Sciatic nerve (tissue), 2 donors: ENCODE results near the gene SUMO1. TPM values are rescaled to one million over a fixed set of nuclear protein-coding genes. Genes with fewer than 3 reads are reported as not detected.
A peak's percentile ranks its signal among the peaks of the same experiment; 100 is the strongest.

ENCODE experiments used
- ATAC-seq: fragments of 200-7000 bp; cut with Tn5 transposase; one replicate; pipeline ENCODE4 v1.9.1; 2020; ENCODE audit warnings: mild to moderate bottlenecking, moderate library complexity
- DNase-seq: peaks from one replicate; pipeline ENCODE4 v3.0.0-alpha.2; 2020; ENCODE audit warnings: low spot score
- intact Hi-C: fragments of 100-400 bp; cut with DNase I; formaldehyde crosslinking; loops from one replicate; pipeline ENCODE4 v1.14.2; 2022
- total RNA-seq: library from RNA; stranded (reverse); fragmentation: NEBNext Ultra II Directional; extraction: Animal tissue kit (Norgen Biotek cat#: 25700); gene quantifications from one replicate; pipeline ENCODE4 v1.2.1, GENCODE V29; 2021
- donor health status: DM: no; HTN: no; CAD: no.
- donor health status: DM: no; HTN: no; CAD: no.

The SUMO1 gene
- total RNA-seq, 1 donor from 2014 or later, result 68.9 TPM

GRCh38 chr2:202203348-202203747 lies 35.0 kb downstream of the SUMO1 start:
- ATAC-seq, result no peak
- intact Hi-C loops, result no loop called here

GRCh38 chr2:202201220-202202160 lies 36.9 kb downstream of the SUMO1 start:
- intact Hi-C loops, result no loop called here
- DNase-seq, result no peak
- no peak for ATAC-seq

More at GRCh38 chr2:202203348-202203747, 35.0 kb downstream of the SUMO1 start:
- DNase-seq, result no peak

- intact Hi-C loops, result no loop called here
- no peak for DNase-seq
- ATAC-seq, result no peak
Observed at GRCh38 chr2:202196727-202197126, 41.7 kb downstream of the SUMO1 start.

- intact Hi-C loops, result no loop called here
- no peak for ATAC-seq
- DNase-seq, result no peak
Observed at GRCh38 chr2:202194418-202194817, 44.0 kb downstream of the SUMO1 start.

GRCh38 chr2:202193881-202194353 lies 44.5 kb downstream of the SUMO1 start:
- intact Hi-C loops, result no loop called here

GRCh38 chr2:202193305-202193704 lies 45.1 kb downstream of the SUMO1 start:
- DNase-seq (no peak), ATAC-seq (no peak)
- intact Hi-C loops, result no loop called here

More at GRCh38 chr2:202193881-202194353, 44.5 kb downstream of the SUMO1 start:
- DNase-seq (no peak), ATAC-seq (no peak)

GRCh38 chr2:202187570-202187969 lies 50.8 kb downstream of the SUMO1 start:
- no peak for DNase-seq
- no peak for ATAC-seq
- intact Hi-C loops, result no loop called here

- DNase-seq (no peak), ATAC-seq (no peak)
- intact Hi-C loops, result no loop called here
Observed at GRCh38 chr2:202186641-202187202, 51.7 kb downstream of the SUMO1 start.

GRCh38 chr2:202185156-202185555 lies 53.2 kb downstream of the SUMO1 start:
- no peak for ATAC-seq

GRCh38 chr2:202184557-202184956 lies 53.8 kb downstream of the SUMO1 start:
- intact Hi-C loops, result no loop called here
- DNase-seq (no peak), ATAC-seq (no peak)

More at GRCh38 chr2:202185156-202185555, 53.2 kb downstream of the SUMO1 start:
- intact Hi-C loops, result no loop called here
- no peak for DNase-seq

- DNase-seq, result peak; percentile 69
- ATAC-seq, result peak; percentile 93
- intact Hi-C loops, result loop anchor here (5.0 kb wide), 1 partner anchor 326 kb away; no protein-coding TSS in a partner anchor
Observed at GRCh38 chr2:202178346-202178958, 59.9 kb downstream of the SUMO1 start.

GRCh38 chr2:202172439-202173211 lies 65.8 kb downstream of the SUMO1 start:
- ATAC-seq (peak; percentile 59), DNase-seq (no peak)
- intact Hi-C loops, result loop anchor here (5.0 kb wide), 2 partner anchors 310 to 380 kb away; no protein-coding TSS in a partner anchor

- DNase-seq, result no peak
- peak; percentile 54 for ATAC-seq
- intact Hi-C loops, result loop anchor here (5.0 kb wide), 2 partner anchors 309 to 379 kb away; no protein-coding TSS in a partner anchor
Observed at GRCh38 chr2:202171241-202171825, 67.1 kb downstream of the SUMO1 start.

GRCh38 chr2:202169832-202170424 lies 68.5 kb downstream of the SUMO1 start:
- intact Hi-C loops, result loop anchor here (5.0 kb wide), 2 partner anchors 308 to 378 kb away; no protein-coding TSS in a partner anchor
- peak; percentile 29 for ATAC-seq
- no peak for DNase-seq

- no peak for DNase-seq
- ATAC-seq, result no peak
- intact Hi-C loops, result no loop called here
Observed at GRCh38 chr2:202169131-202169530, 69.3 kb downstream of the SUMO1 start.

GRCh38 chr2:202165945-202166344 lies 72.5 kb downstream of the SUMO1 start:
- DNase-seq (no peak), ATAC-seq (no peak)
- intact Hi-C loops, result no loop called here

- no peak for DNase-seq
- ATAC-seq, result no peak
- intact Hi-C loops, result no loop called here
Observed at GRCh38 chr2:202165208-202165607, 73.2 kb downstream of the SUMO1 start.

GRCh38 chr2:202164411-202164810 lies 74.0 kb downstream of the SUMO1 start:
- intact Hi-C loops, result no loop called here
- no peak for ATAC-seq
- DNase-seq, result no peak
